Neural cell (in vitro differentiated cells): ENCODE results near the gene RAB44. TPM values are rescaled to one million over a fixed set of nuclear protein-coding genes. Genes with fewer than 3 reads are reported as not detected.

Experiments used
- H2AFZ ChIP-seq: fragments of 200-600, 300-800 bp; sonication (generic), shearing (Covaris generic); 2 replicates; pipeline ENCODE4 v1.6.0; 2014; ENCODE audit warnings: low read depth, mild to moderate bottlenecking, antibody characterized with exemption, low read length, moderate library complexity
- H3F3A ChIP-seq: fragments of 200-600 bp; shearing (Covaris generic); 2 replicates; pipeline ENCODE4 v1.6.1; 2016; ENCODE audit warnings: mild to moderate bottlenecking, moderate library complexity, mixed read lengths, antibody characterized with exemption, low read length; ENCODE audit not compliant: insufficient read depth, poor library complexity, severe bottlenecking
- H3K27ac ChIP-seq: fragments of 200-600, 300-800 bp; sonication (generic), shearing (Covaris generic); 2 replicates; pipeline ENCODE4 v1.5.1; 2014; ENCODE audit warnings: mild to moderate bottlenecking, low read length, moderate library complexity
- H3K27me3 ChIP-seq: fragments of 300-800, 200-600 bp; sonication (generic), shearing (Covaris generic); 2 replicates; pipeline ENCODE4 v1.6.0; 2014; ENCODE audit warnings: mild to moderate bottlenecking, low read depth, low read length, moderate library complexity; ENCODE audit not compliant: insufficient read depth
- H3K36me3 ChIP-seq: fragments of 300-800, 200-600 bp; sonication (generic), shearing (Covaris generic); 2 replicates; pipeline ENCODE4 v1.5.1; 2014; ENCODE audit warnings: mild to moderate bottlenecking, antibody characterized with exemption, low read length, moderate library complexity; ENCODE audit not compliant: insufficient read depth
- H3K4me2 ChIP-seq: fragments of 300-800, 200-600 bp; sonication (generic), shearing (Covaris generic); 2 replicates; pipeline ENCODE4 v1.6.0; 2014; ENCODE audit warnings: mild to moderate bottlenecking, low read length
- H3K4me3 ChIP-seq: fragments of 300-800, 200-600 bp; sonication (generic), shearing (Covaris generic); 2 replicates; pipeline ENCODE4 v1.5.1; 2014; ENCODE audit warnings: mild to moderate bottlenecking, low read length, moderate library complexity
- H3K79me2 ChIP-seq: fragments of 200-600 bp; shearing (Covaris generic); replicated peaks from 2 replicates; pipeline ENCODE4 v1.6.0; 2014; ENCODE audit warnings: mild to moderate bottlenecking, low read length, moderate library complexity; ENCODE audit not compliant: insufficient read depth
- H3K9ac ChIP-seq: fragments of 300-800, 200-600 bp; sonication (generic), shearing (Covaris generic); 2 replicates; pipeline ENCODE4 v1.6.1; 2016; ENCODE audit warnings: mild to moderate bottlenecking, low read length, mixed read lengths
- H3K9me2 ChIP-seq: fragments of 200-600 bp; shearing (Covaris generic); 2 replicates; pipeline ENCODE4 v1.6.1; 2016; ENCODE audit warnings: mild to moderate bottlenecking, low read length, mixed read lengths; ENCODE audit not compliant: insufficient read depth
- H3K9me3 ChIP-seq: fragments of 200-600, 300-800 bp; sonication (generic), shearing (Covaris generic); 2 replicates; pipeline ENCODE4 v1.6.1; 2016; ENCODE audit warnings: mild to moderate bottlenecking, mixed run types, low read length, moderate library complexity, mixed read lengths
- H4K20me1 ChIP-seq: fragments of 200-600 bp; shearing (Covaris generic); 2 replicates; pipeline ENCODE4 v1.6.1; 2016; ENCODE audit warnings: mild to moderate bottlenecking, mixed run types; ENCODE audit not compliant: insufficient read depth
- CTCF ChIP-seq: fragments of 450-650 bp; IDR thresholded peaks from 2 replicates; pipeline ENCODE4 v1.5.1; 2014; ENCODE audit warnings: antibody characterized with exemption, mild to moderate bottlenecking, moderate library complexity; ENCODE audit not compliant: poor library complexity, severe bottlenecking
- EP300 ChIP-seq: fragments of 450-650 bp; conservative IDR thresholded peaks from 2 replicates; pipeline ENCODE4 v1.6.1; 2014; ENCODE audit warnings: antibody characterized with exemption, mild to moderate bottlenecking, moderate library complexity; ENCODE audit not compliant: poor library complexity, severe bottlenecking
- EZH2 ChIP-seq: fragments of 200-600, 300-800 bp; shearing (Covaris generic), sonication (generic); IDR thresholded peaks from 2 replicates; pipeline ENCODE4 v1.6.1; 2014; ENCODE audit warnings: antibody characterized with exemption, low read length, borderline replicate concordance, mild to moderate bottlenecking; ENCODE audit not compliant: insufficient read depth, poor library complexity, severe bottlenecking
- MXI1 ChIP-seq: fragments of 450-650 bp; conservative IDR thresholded peaks from 2 replicates; pipeline ENCODE4 v1.6.1; 2014; ENCODE audit warnings: antibody characterized with exemption, mild to moderate bottlenecking; ENCODE audit not compliant: poor library complexity, severe bottlenecking
- POLR2AphosphoS5 ChIP-seq: IDR thresholded peaks from 2 replicates; pipeline ENCODE4 v1.6.1; 2012
- RAD21 ChIP-seq: fragments of 450-650 bp; conservative IDR thresholded peaks from 2 replicates; pipeline ENCODE4 v1.6.1; 2014; ENCODE audit warnings: antibody characterized with exemption, mild to moderate bottlenecking, moderate library complexity
- REST ChIP-seq: IDR thresholded peaks from 2 replicates; pipeline ENCODE4 v1.6.1; 2012; ENCODE audit warnings: borderline replicate concordance
- SMC3 ChIP-seq: fragments of 450-650 bp; conservative IDR thresholded peaks from 2 replicates; pipeline ENCODE4 v1.6.1; 2014; ENCODE audit warnings: antibody characterized with exemption, mild to moderate bottlenecking, moderate library complexity; ENCODE audit not compliant: poor library complexity
- TAF1 ChIP-seq: IDR thresholded peaks from 2 replicates; pipeline ENCODE4 v1.6.1; 2012; ENCODE audit warnings: low read depth
- polyA plus RNA-seq: library from polyadenylated mRNA; depleted of rRNA; stranded (reverse); fragments of >200 nt; gene quantifications from 2 replicates; pipeline ENCODE4 v1.2.3, GENCODE V29; 2014

RAB44 gene
- polyA plus RNA-seq, 1 donor from 2014 or later, result not detected

- Histone ChIP-seq H3K36me3 (no peaks in the 10 kb centered on the region), H3K4me2 (peak overlapping the region; percentile 55), H3K9ac (peak overlapping the region; percentile 54), H3K9me2 (no peaks in the 10 kb centered on the region), H3K27ac (peak overlapping the region; percentile 12), H2AFZ (peak overlapping the region; percentile 4), H4K20me1 (no peaks in the 10 kb centered on the region), H3K4me3 (peak overlapping the region; percentile 75), H3K79me2 (peaks cover 20% of the 10 kb centered on the region), H3F3A (no peaks in the 10 kb centered on the region), H3K27me3 (peaks cover 30% of the 10 kb centered on the region), H3K9me3 (no peaks in the 10 kb centered on the region)
- TF ChIP-seq REST (no peak), CTCF (no peak), RAD21 (no peak), TAF1 (no peak), SMC3 (no peak), MXI1 (no peak), EP300 (no peak), EZH2 (no peak), POLR2AphosphoS5 (no peak)
These were observed 18.4 kb upstream of the RAB44 start for GRCh38 chr6:36679043-36679833.

- no peak overlapping the region for H2AFZ ChIP-seq
- H3K9me2 ChIP-seq, result no peaks in the 10 kb centered on the region
- H3K36me3 ChIP-seq, result no peaks in the 10 kb centered on the region
- TF ChIP-seq SMC3 (no peak), MXI1 (no peak), TAF1 (no peak), POLR2AphosphoS5 (no peak), RAD21 (no peak), REST (no peak), EZH2 (no peak), EP300 (no peak), CTCF (no peak)
- no peak overlapping the region for H3K4me3 ChIP-seq
- peaks cover 30% of the 10 kb centered on the region for H3K27me3 ChIP-seq
- no peaks in the 10 kb centered on the region for H4K20me1 ChIP-seq
- H3K9ac ChIP-seq, result no peak overlapping the region
- H3K79me2 ChIP-seq, result peaks cover 20% of the 10 kb centered on the region
- no peak overlapping the region for H3K4me2 ChIP-seq
- H3K9me3 ChIP-seq, result no peaks in the 10 kb centered on the region
- H3K27ac ChIP-seq, result no peak overlapping the region
- H3F3A ChIP-seq, result no peaks in the 10 kb centered on the region
These were observed 15.1 kb upstream of the RAB44 start for GRCh38 chr6:36682328-36683144.
